IMR-90 (cell line): ENCODE measurements around the gene C1orf141. TPM values are rescaled to one million over a fixed set of nuclear protein-coding genes. Genes with fewer than 3 reads are reported as not detected.

ENCODE experiments used
- ATAC-seq: fragments of 200-7000 bp; cut with Tn5 transposase; 2 replicates; pipeline ENCODE4 v1.9.1; 2020; ENCODE audit warnings: low read depth, mild to moderate bottlenecking, moderate library complexity
- BruUV-seq: library from RNA; stranded (reverse); fragments of 400-500 nt; replicated peaks from 2 replicates; lab custom pipeline; 2021; lab: Mats Ljungman, UMichigan
- CTCF ChIA-PET: fragments of 300-600 bp; formaldehyde crosslinking; extraction: SDS; loops from one replicate; lab custom pipeline; 2021; ENCODE audit warnings: antibody characterized with exemption; lab: Yijun Ruan, JAX
- POLR2A ChIA-PET: fragments of 300-600 bp; sonication (Branson Sonifier 250); formaldehyde crosslinking; loops from one replicate; lab custom pipeline; 2022; ENCODE audit warnings: antibody characterized with exemption; ENCODE audit not compliant: unreplicated experiment; lab: Charles Lee
- DNase-seq: peaks from one replicate; pipeline ENCODE4 v3.0.0; 2013
- H2AFZ ChIP-seq: replicated peaks from 2 replicates; pipeline ENCODE3; 2013; ENCODE audit warnings: low read length, mild to moderate bottlenecking; ENCODE audit not compliant: poor library complexity
- H2AK5ac ChIP-seq: 2 replicates; pipeline ENCODE4 v1.6.1; 2013; ENCODE audit warnings: low read depth, low read length, inconsistent platforms
- H2AK9ac ChIP-seq: replicated peaks from 2 replicates; pipeline ENCODE3; 2013; ENCODE audit warnings: mild to moderate bottlenecking, low read depth, low read length, moderate library complexity; ENCODE audit not compliant: poor library complexity
- H2BK120ac ChIP-seq: 2 replicates; pipeline ENCODE4 v1.6.1; 2013; ENCODE audit warnings: low read depth, low read length, inconsistent platforms
- H2BK15ac ChIP-seq: 3 replicates; pipeline ENCODE4 v1.6.1; 2013; ENCODE audit warnings: low read depth, low read length, inconsistent platforms
- H2BK20ac ChIP-seq: 2 replicates; pipeline ENCODE4 v1.6.1; 2013; ENCODE audit warnings: low read depth, mild to moderate bottlenecking, inconsistent platforms, low read length, moderate library complexity
- H2BK5ac ChIP-seq: 2 replicates; pipeline ENCODE4 v1.6.1; 2013; ENCODE audit warnings: mild to moderate bottlenecking, low read depth, low read length, inconsistent platforms; ENCODE audit not compliant: poor library complexity, severe bottlenecking
- H3K14ac ChIP-seq: replicated peaks from 2 replicates; pipeline ENCODE4 v1.6.1; 2013; ENCODE audit warnings: low read depth, low read length, inconsistent platforms
- H3K18ac ChIP-seq: 2 replicates; pipeline ENCODE4 v1.6.1; 2013; ENCODE audit warnings: low read depth, low read length, control low read depth
- H3K23ac ChIP-seq: 2 replicates; pipeline ENCODE4 v1.6.1; 2013; ENCODE audit warnings: low read depth, low read length, inconsistent platforms
- H3K27ac ChIP-seq: 2 replicates; pipeline ENCODE4 v1.5.1; 2013; ENCODE audit warnings: mild to moderate bottlenecking, control low read depth, low read length; ENCODE audit not compliant: insufficient read depth
- H3K27me3 ChIP-seq: 2 replicates; pipeline ENCODE4 v1.6.1; 2013; ENCODE audit warnings: low read length; ENCODE audit not compliant: control insufficient read depth, insufficient read depth
- H3K36me3 ChIP-seq: 2 replicates; pipeline ENCODE4 v1.6.1; 2013; ENCODE audit warnings: low read length, mixed read lengths; ENCODE audit not compliant: control insufficient read depth, insufficient read depth
- H3K4ac ChIP-seq: 2 replicates; pipeline ENCODE4 v1.6.1; 2013; ENCODE audit warnings: low read depth, low read length, inconsistent platforms
- H3K4me1 ChIP-seq: 2 replicates; pipeline ENCODE4 v1.6.1; 2013; ENCODE audit warnings: low read length, mixed read lengths; ENCODE audit not compliant: control insufficient read depth, insufficient read depth
- H3K4me2 ChIP-seq: 2 replicates; pipeline ENCODE4 v1.6.1; 2013; ENCODE audit warnings: low read depth, mild to moderate bottlenecking, control low read depth, low read length, moderate library complexity
- H3K4me3 ChIP-seq: 2 replicates; pipeline ENCODE4 v1.5.1; 2013; ENCODE audit warnings: low read depth, mild to moderate bottlenecking, control low read depth, low read length, moderate library complexity; ENCODE audit not compliant: insufficient read depth
- H3K56ac ChIP-seq: 2 replicates; pipeline ENCODE4 v1.6.1; 2013; ENCODE audit warnings: low read length, inconsistent platforms; ENCODE audit not compliant: insufficient read depth; ENCODE audit errors: extremely low read depth
- H3K79me1 ChIP-seq, 2 experiments: 2 replicates each; pipeline ENCODE4 v1.6.1; 2013; ENCODE audit warnings: low read length in 2 of 2, inconsistent platforms in 1 of 2, low read depth in 1 of 2
- H3K9ac ChIP-seq: 2 replicates; pipeline ENCODE4 v1.6.1; 2013; ENCODE audit warnings: low read depth, low read length, control low read depth
- H3K9me1 ChIP-seq: 2 replicates; pipeline ENCODE4 v1.6.1; 2013; ENCODE audit warnings: low read length, inconsistent platforms; ENCODE audit not compliant: insufficient read depth
- H3K9me3 ChIP-seq: 2 replicates; pipeline ENCODE4 v1.6.1; 2013; ENCODE audit warnings: low read length; ENCODE audit not compliant: control insufficient read depth, insufficient read depth
- H4K20me1 ChIP-seq: 2 replicates; pipeline ENCODE4 v1.6.1; 2013; ENCODE audit warnings: low read length, inconsistent platforms; ENCODE audit not compliant: insufficient read depth
- H4K5ac ChIP-seq: 2 replicates; pipeline ENCODE4 v1.6.1; 2013; ENCODE audit warnings: mild to moderate bottlenecking, low read depth, low read length, control low read depth
- H4K8ac ChIP-seq, 2 experiments: 2 replicates each; pipeline ENCODE4 v1.6.1; 2013; ENCODE audit warnings: low read depth in 2 of 2, low read length in 2 of 2, control low read depth in 1 of 2, inconsistent platforms in 1 of 2
- H4K91ac ChIP-seq: 2 replicates; pipeline ENCODE4 v1.6.1; 2013; ENCODE audit warnings: low read depth, low read length, inconsistent platforms; ENCODE audit not compliant: insufficient read depth
- BHLHE40 ChIP-seq: fragments of 150-350 bp; IDR thresholded peaks from 2 replicates; pipeline ENCODE4 v1.6.1; 2016; ENCODE audit warnings: mild to moderate bottlenecking, low read depth, low read length
- CEBPB ChIP-seq: IDR thresholded peaks from 2 replicates; pipeline ENCODE4 v1.6.1; 2012; ENCODE audit warnings: low read depth, low read length, improper control_type of control experiment
- CHD1 ChIP-seq: IDR thresholded peaks from 2 replicates; pipeline ENCODE4 v1.6.1; 2012; ENCODE audit warnings: low read depth, low read length, improper control_type of control experiment
- CTCF ChIP-seq: conservative IDR thresholded peaks from 2 replicates; pipeline ENCODE4 v1.5.1; 2012; ENCODE audit warnings: mild to moderate bottlenecking, low read depth, low read length, improper control_type of control experiment
- ELK1 ChIP-seq: fragments of 150-350 bp; IDR thresholded peaks from 2 replicates; pipeline ENCODE4 v1.6.1; 2016; ENCODE audit warnings: low read depth, mild to moderate bottlenecking, low read length, moderate library complexity, borderline replicate concordance
- FOS ChIP-seq: fragments of 150-350 bp; IDR thresholded peaks from 2 replicates; pipeline ENCODE4 v1.6.1; 2016; ENCODE audit warnings: low read depth, low read length
- MAFK ChIP-seq: IDR thresholded peaks from 2 replicates; pipeline ENCODE4 v1.6.1; 2012; ENCODE audit warnings: low read depth, low read length, improper control_type of control experiment
- MAZ ChIP-seq: IDR thresholded peaks from 2 replicates; pipeline ENCODE4 v1.6.1; 2012; ENCODE audit warnings: low read depth, mild to moderate bottlenecking, low read length, improper control_type of control experiment, moderate library complexity, borderline replicate concordance
- MXI1 ChIP-seq: IDR thresholded peaks from 2 replicates; pipeline ENCODE4 v1.6.1; 2012; ENCODE audit warnings: low read depth, mild to moderate bottlenecking, low read length, moderate library complexity, borderline replicate concordance
- NFE2L2 ChIP-seq: fragments of 150-350 bp; IDR thresholded peaks from 2 replicates; pipeline ENCODE4 v1.6.1; 2016; ENCODE audit warnings: low read depth, mild to moderate bottlenecking, low read length
- POLR2A ChIP-seq: IDR thresholded peaks from 2 replicates; pipeline ENCODE4 v1.6.1; 2012; ENCODE audit warnings: mild to moderate bottlenecking, low read depth, low read length
- RAD21 ChIP-seq: IDR thresholded peaks from 2 replicates; pipeline ENCODE4 v1.6.1; 2012; ENCODE audit warnings: low read length, improper control_type of control experiment
- RCOR1 ChIP-seq: IDR thresholded peaks from 2 replicates; pipeline ENCODE4 v1.6.1; 2012; ENCODE audit warnings: mild to moderate bottlenecking, low read length, improper control_type of control experiment; ENCODE audit not compliant: insufficient replicate concordance
- RFX5 ChIP-seq: IDR thresholded peaks from 2 replicates; pipeline ENCODE4 v1.8.0; 2012; ENCODE audit warnings: low read depth, mild to moderate bottlenecking, low read length, moderate library complexity
- SMC3 ChIP-seq: fragments of 150-350 bp; IDR thresholded peaks from 2 replicates; pipeline ENCODE4 v1.6.1; 2016; ENCODE audit warnings: low read depth, mild to moderate bottlenecking, antibody characterized with exemption, low read length, moderate library complexity
- USF2 ChIP-seq: fragments of 150-350 bp; IDR thresholded peaks from 2 replicates; pipeline ENCODE4 v1.6.1; 2017; ENCODE audit warnings: mild to moderate bottlenecking, antibody characterized with exemption, low read length, low read depth
- WGBS, 2 experiments: methylation state at CpG; one replicate each; pipeline versions ENCODE4 v1.1.5 to v1.1.7; 2013; ENCODE audit warnings: missing lambda C conversion rate in 2 of 2; ENCODE audit not compliant: insufficient read length in 1 of 2; ENCODE audit errors: extremely low coverage in 2 of 2; 5-methylcytosine and 5-hydroxymethylcytosine counted together
- dilution Hi-C: fragments of 300-500 bp; cut with HindIII; formaldehyde crosslinking; loops from one replicate; pipeline ENCODE4 v1.14.3; 2018; ENCODE audit warnings: low sequenced_read_pairs; ENCODE audit not compliant: unreplicated experiment
- in situ Hi-C: fragments of 300-500 bp; cut with MboI; formaldehyde crosslinking; loops from 3 replicates; pipeline ENCODE4 v1.14.3; 2019; ENCODE audit warnings: low sequenced_read_pairs, inconsistent platforms, mixed read lengths
- intact Hi-C: fragments of 100-400 bp; cut with micrococcal nuclease; formaldehyde crosslinking; loops from 2 replicates; pipeline ENCODE4 v1.10.0; 2022
- polyA plus RNA-seq, 3 experiments: library from polyadenylated mRNA; depleted of rRNA; stranded (reverse); fragments of >200 nt; gene quantifications; 2 replicates each; pipeline ENCODE4 v1.2.3, GENCODE V29; 2012; ENCODE audit warnings: low replicate concordance in 1 of 3
- total RNA-seq: library from RNA; depleted of rRNA; stranded (reverse); fragments of >200 nt; gene quantifications from 2 replicates; pipeline ENCODE4 v1.2.3, GENCODE V29; 2012

The C1orf141 gene
- total and polyA plus RNA-seq, 2 of the 4 experiments (the other 2 are of a cell fraction): not detected

- ChIA-PET CTCF (interaction anchor here (0.8 kb wide), 1 partner anchor 57 kb away, joined by 4 read pairs; no protein-coding TSS in a partner anchor), POLR2A (interaction anchor here (1.1 kb wide), 1 partner anchor 16 kb away, joined by 3 read pairs; no protein-coding TSS in a partner anchor)
- H3K23ac ChIP-seq: peak overlapping the region; percentile 87
- no peak overlapping the region for H2BK15ac ChIP-seq
- peak overlapping the region; percentile 57 for H4K5ac ChIP-seq
- peak; percentile 75 for ATAC-seq
- peak overlapping the region; percentile 93 for H3K9ac ChIP-seq
- H4K20me1 ChIP-seq: no peaks in the 10 kb centered on the region
- H2BK5ac ChIP-seq: peak overlapping the region; percentile 92
- 2% methylated on average over 26 of the region's 34 CpGs; no CpG with 5 or more reads in 1 of the 2 experiments for WGBS, 2 experiments
- H4K91ac ChIP-seq: peak overlapping the region; percentile 92
- peak overlapping the region; percentile 76 to 99; a peak in 3 of 4 replicates for H4K8ac ChIP-seq
- H3K4ac ChIP-seq: peak overlapping the region; percentile 95
- peak overlapping the region; percentile 76 for H3K18ac ChIP-seq
- peak overlapping the region; percentile 98 for H2AFZ ChIP-seq
- in situ Hi-C loops (no loop called here), dilution Hi-C loops (no loop called here), intact Hi-C loops (loop anchor here (1.0 to 5.0 kb wide), 2 partner anchors 96 to 159 kb away; no protein-coding TSS in a partner anchor)
- H3K27ac ChIP-seq: peak overlapping the region; percentile 90
- H3K56ac ChIP-seq: peak overlapping the region; percentile 95; the same call in 1 of the 2 replicates
- peak overlapping the region; percentile 93 for H3K4me3 ChIP-seq
- H3K14ac ChIP-seq: peak overlapping the region; percentile 87
- H2BK20ac ChIP-seq: no peak overlapping the region
- peaks cover 14 to 27% of the 10 kb centered on the region in 2 experiments for H3K79me1 ChIP-seq
- BruUV-seq: no TSS peak
- H3K36me3 ChIP-seq: peaks cover 2% of the 10 kb centered on the region; the same call in 1 of the 2 replicates
- H2AK9ac ChIP-seq: peak overlapping the region; percentile 46
- H3K27me3 ChIP-seq: no peaks in the 10 kb centered on the region
- DNase-seq: no peak
- H2AK5ac ChIP-seq: peak overlapping the region; percentile 63; the same call in 1 of the 2 replicates
- H3K4me2 ChIP-seq: peak overlapping the region; percentile 99
- no peak for TF ChIP-seq NFE2L2
- no peak for TF ChIP-seq FOS
- TF ChIP-seq POLR2A: no peak
- TF ChIP-seq RCOR1: no peak
- TF ChIP-seq MAFK: no peak
- no peak for TF ChIP-seq MAZ
- TF ChIP-seq BHLHE40: no peak
- no peak for TF ChIP-seq USF2
- no peak for TF ChIP-seq CEBPB
- TF ChIP-seq RFX5: no peak
- no peak for TF ChIP-seq CHD1
- no peak for TF ChIP-seq RAD21
- no peak for TF ChIP-seq MXI1
- TF ChIP-seq CTCF: no peak
- TF ChIP-seq SMC3: no peak
- no peak for TF ChIP-seq ELK1
- H3K9me3 ChIP-seq: no peaks in the 10 kb centered on the region
- H3K9me1 ChIP-seq: peaks cover 7% of the 10 kb centered on the region; the same call in 1 of the 2 replicates
- peaks cover 4% of the 10 kb centered on the region for H3K4me1 ChIP-seq
- H2BK120ac ChIP-seq: peak overlapping the region; percentile 90
These were observed 81.3 kb downstream of the C1orf141 start for GRCh38 chr1:67053535-67053784.
